ENCODE results near the gene PLET1. TPM values are rescaled to one million over a fixed set of nuclear protein-coding genes. Genes with fewer than 3 reads are reported as not detected.

Gene PLET1
- total RNA-seq, 1 experiment from 2014 or later = not detected

DNA sequence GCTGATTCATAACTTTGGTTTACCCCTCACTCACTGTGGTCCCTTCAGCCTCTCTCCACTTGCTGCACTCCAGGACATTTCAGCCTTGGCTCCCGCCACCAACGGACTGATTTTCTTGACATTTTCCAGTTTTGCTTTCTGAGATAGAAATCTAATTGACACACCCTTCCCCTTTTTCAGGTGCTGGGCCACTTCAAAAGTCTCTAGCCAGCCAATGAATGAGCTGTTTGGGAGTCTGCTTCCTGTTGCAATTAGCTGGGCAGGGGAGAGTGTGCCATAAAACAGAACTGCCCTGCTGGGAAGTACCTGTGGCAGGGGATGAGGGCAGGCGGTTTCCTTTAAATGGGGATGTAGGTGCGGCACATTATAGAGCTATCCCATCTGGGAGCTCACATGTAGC lies 21.1 kb upstream of the PLET1 start:
- DNase-seq (ENCODE audit: low read depth) = no peak

DNA sequence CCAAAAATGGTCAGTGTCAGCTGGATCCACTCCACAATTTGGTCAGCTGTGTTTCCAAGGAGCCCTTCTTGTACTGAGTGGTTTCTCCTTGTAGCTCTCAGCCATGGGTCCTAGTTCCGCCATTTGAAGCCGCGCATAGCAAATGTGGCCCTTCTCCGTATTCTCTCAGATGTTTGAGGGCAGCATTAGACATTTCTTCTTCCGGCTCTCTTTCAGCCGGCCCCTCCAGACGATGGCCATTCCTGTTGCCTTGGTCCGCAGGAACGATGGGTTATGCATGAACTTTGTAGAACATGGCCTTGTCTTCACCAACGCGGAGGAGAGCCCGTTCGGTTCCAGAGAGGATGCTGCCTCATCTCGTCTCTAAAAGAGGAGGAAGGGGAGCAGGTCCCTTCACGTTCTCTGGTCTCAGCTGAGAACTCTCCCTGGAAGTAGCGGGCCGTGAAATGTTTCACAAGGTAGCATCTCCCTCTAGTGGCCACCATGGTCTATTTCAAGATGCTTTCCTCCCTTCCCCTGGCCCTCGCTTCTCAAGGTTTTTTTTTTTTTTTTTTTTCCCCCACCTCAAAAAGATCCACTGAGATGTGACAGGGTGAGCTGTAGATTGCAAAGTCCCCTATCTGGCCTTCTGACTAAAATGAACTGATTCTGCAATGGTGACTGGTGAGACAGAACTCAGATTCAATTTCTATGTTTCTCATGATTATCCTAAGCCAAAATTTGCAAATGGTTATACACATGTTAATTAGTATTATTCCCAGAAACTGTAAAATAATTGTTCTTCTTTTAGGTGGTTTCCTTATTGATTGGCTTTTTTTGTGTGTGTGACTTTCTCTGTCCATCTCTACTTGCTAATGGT lies 19.8 kb upstream of the PLET1 start:
- DNase-seq (ENCODE audit: low read depth) = peak; percentile 76

GRCh38 chr11:112279901-112280267 lies 19.2 kb upstream of the PLET1 start:
- DNase-seq (ENCODE audit: low read depth) = peak; percentile 44

DNA sequence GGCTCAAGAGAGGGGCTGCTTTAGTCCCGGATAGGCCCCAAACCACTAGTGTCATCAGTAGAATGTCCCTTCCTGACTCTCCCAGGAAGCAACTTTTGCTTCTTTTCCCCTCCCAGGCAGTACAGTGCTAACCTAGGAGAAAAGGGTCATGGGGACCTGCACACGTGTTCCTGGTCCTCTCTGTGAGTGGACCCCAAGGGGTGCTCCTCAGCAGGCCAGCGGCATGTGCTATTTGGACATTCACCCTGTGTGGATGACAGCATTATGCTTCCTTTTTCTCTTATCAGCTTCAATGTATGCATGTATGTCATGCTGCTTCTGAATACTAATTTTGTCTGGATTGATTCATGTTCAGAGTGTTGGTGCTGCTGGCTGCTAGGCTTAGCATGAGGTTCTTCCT lies 18.1 kb upstream of the PLET1 start:
- DNase-seq (ENCODE audit: low read depth) = no peak

GRCh38 chr11:112277941-112278340 lies 17.3 kb upstream of the PLET1 start:
- no peak for DNase-seq (ENCODE audit: low read depth)

- DNase-seq (ENCODE audit: low read depth) = no peak
Observed at GRCh38 chr11:112277029-112277428, 16.4 kb upstream of the PLET1 start.

- DNase-seq (ENCODE audit: low read depth) = no peak
Observed at GRCh38 chr11:112274007-112274783, 13.5 kb upstream of the PLET1 start.

DNA sequence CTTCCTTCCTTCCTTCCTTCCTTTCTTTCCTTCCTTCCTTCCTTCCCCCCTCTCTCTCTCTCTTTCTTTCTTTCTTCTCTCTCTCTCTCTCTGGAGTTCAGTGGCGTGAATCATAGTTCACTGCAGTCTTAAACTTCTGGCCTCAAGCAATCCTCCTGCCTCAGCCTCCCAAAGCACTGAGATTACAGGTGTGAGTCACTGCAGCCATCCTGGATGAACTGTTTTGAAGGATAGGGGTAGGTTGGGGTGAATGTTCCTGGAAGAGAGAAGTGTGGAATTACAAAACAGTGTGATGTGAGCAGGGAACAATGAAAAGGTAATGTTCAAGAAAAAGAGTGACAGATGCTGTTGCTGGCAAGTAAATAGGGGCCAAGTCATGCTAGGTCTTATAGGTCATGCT lies 12.4 kb upstream of the PLET1 start:
- DNase-seq (ENCODE audit: low read depth) = no peak

DNA sequence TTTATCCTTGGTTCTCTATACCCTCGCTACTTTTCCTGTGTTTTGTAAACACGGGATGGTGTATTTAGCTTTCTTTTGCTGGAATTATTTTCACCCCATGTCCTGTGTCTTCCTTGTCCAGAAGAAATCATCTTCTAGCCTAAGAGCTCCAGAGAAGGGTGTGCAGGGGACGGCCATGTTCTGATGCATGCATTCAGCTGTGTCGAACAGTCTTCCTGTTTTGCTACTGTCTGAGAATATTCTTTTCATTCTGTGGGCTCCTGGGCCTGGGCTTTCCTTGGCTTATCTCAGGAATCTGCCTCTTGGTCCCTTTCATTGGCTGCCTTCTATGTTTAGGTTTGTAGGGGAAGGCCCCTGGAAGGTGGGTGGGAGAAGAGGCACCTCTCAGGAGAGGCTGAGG lies 10.6 kb upstream of the PLET1 start:
- DNase-seq (ENCODE audit: low read depth) = no peak

DNA sequence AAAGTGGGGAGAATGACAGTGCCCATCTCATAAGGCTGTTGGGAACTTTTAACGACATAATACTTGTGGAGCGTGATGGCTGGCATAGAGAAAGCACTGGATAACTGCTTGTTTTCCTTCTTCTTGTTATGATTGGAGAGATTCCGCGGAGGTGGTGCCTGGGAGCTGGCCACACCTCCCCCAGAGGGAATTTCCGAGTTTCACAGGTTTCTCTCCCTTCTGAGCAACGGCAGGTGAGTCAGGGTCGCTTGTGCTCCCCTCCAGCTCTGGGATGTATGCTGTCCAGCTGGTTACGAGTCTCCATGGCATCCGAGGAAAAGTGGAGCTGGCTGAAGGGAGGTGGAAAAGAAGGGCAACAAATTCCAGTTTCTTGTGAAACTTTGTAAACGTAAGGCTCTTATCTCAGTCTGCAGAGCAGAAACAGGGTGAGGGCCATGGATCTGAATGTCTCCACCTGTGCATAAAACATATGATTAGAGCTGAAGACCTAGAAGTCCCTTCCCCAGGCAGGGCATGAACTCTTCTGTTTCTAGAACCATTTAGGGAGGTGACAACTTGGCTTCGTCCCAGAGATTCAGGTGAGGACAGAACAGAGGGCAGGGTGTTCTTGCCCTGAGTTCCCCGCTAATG lies 10.0 kb upstream of the PLET1 start:
- DNase-seq (ENCODE audit: low read depth) = no peak

GRCh38 chr11:112269139-112269538 lies 8.5 kb upstream of the PLET1 start:
- no peak for DNase-seq (ENCODE audit: low read depth)

DNA sequence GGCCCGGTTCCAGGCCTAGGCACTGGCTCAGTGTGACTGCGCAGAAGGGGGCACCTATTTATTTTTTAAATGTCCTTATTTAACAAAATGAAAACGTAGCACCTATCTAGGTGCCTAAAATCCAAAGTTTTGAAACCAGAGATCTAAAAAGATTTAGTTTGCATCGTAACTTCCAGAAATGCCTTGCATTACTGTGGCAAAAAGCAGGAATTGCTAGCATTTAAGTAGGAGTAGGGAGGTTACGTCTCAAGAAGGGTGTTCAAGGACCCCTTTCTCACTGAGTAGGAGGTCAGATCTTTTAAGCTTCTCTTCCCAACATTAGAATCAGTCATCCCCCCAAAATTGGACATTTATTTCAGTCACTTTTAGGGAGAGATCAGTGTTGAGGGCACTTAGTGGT lies 7.7 kb upstream of the PLET1 start:
- no peak for DNase-seq (ENCODE audit: low read depth)

GRCh38 chr11:112267188-112267591 lies 6.5 kb upstream of the PLET1 start:
- no peak for DNase-seq (ENCODE audit: low read depth)

DNA sequence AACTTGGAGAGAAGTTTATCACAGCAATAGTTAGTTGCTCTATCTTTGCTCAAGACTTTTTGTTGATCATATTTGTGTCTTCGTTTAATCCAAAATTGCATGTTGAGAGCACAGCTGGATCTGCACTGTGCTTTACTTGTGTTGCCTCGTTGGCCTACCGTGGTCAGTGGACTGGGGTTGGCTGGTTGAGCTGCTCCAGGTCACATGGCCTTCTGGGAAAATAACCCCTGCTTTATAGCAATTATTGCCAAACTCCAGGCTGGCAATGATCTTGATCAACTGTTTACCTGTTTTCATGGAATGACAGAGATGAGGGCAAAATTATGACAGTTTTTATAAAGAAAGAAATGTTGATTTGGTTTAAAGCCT lies 5.7 kb upstream of the PLET1 start:
- DNase-seq (ENCODE audit: low read depth) = no peak

- DNase-seq (ENCODE audit: low read depth) = no peak
Observed at GRCh38 chr11:112265659-112266409, 5.2 kb upstream of the PLET1 start.

- peak; percentile 84 for DNase-seq (ENCODE audit: low read depth)
Observed at GRCh38 chr11:112255067-112255720, 5.5 kb downstream of the PLET1 start.

DNA sequence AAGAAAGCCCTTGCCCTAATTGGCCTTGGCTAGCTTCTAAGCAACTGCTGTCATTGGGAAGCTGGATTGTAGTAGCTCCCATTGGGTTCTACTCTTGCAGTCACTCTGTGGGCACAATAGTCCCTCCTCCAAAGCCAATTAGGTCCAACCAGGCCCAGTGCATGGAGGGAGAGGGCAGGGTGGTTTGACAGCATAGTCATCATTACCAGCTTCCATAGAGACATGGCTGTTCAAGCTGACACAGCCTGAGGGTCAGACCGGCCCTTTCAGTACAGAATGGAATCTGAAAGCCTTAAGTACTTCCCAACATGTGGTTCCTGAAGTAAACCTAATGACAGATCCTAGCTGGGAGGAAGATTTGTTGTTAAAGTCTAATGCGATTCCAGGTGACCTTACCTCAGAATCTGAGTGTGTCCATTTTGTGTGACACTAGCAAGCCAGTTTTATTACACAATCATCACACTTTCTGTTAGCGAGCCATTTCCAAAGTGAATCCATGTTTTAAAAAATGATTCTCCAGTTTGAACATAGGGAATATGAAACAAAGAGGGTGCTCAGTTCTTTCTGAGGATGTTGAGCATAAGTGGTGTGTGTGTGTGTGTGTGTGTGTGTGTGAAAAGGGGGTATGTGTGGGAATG lies 6.9 kb downstream of the PLET1 start:
- DNase-seq (ENCODE audit: low read depth) = peak; percentile 51

GRCh38 chr11:112249871-112250610 lies 10.6 kb downstream of the PLET1 start:
- DNase-seq (ENCODE audit: low read depth) = peak; percentile 41

DNA sequence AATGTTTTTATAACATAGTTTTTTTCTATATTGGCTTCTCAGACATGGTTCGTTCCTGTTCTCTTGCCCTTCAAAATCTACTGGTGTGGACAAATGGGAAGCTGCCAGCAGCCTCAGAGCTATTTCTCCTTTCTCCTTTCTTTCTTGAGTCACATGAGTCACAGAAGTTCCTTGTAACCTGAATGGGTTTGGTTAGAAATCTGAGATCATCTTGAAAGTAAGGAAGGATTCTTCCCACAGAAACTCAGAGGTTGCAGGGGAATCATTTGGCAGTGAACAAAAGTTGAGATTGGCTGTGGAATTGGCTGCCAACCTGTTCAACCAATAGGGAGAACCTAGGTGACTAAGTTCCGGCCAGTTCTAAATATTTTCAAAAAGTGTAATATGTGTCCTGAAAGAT lies 12.5 kb downstream of the PLET1 start:
- no peak for DNase-seq (ENCODE audit: low read depth)

DNA sequence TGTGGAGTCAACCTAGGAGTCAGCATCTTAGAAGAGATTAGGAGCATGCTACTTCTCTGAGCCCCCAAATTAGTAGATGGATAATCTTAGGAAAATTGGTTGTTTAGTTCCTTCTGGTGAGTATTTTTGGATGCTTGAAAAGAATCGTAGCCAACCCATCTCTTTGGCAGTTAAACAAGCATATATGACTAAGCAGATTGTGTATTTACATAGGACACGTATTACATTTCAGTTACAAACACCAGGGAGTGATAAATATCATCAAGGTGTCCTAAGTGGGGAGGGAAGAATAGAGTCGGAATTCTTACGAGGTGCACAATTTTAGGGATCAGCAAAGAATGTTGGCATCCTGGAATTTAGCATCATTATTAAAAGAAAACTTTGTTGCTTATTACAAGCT lies 13.5 kb downstream of the PLET1 start:
- no peak for DNase-seq (ENCODE audit: low read depth)

Data from RPMI7951 (cell line).